Endometrial microvascular endothelial cells (primary cell): ENCODE measurements around the gene TIA1. TPM values are rescaled to one million over a fixed set of nuclear protein-coding genes. Genes with fewer than 3 reads are reported as not detected.
"Not testable (repeated sequence)": the region's sequence is repeated elsewhere in the genome, so short reads cannot be mapped to it uniquely, and the experiment has no call there.

ENCODE experiments used
- in situ Hi-C: cut with HindIII; loops from 2 replicates; pipeline ENCODE4 v1.10.0; 2017; ENCODE audit warnings: low sequenced_read_pairs, low pct_unique_long_range_greater_than_20kb; ENCODE audit errors: inconsistent ontology term
- total RNA-seq: library from RNA; depleted of rRNA; stranded (reverse); fragments of >200 nt; gene quantifications from one replicate; pipeline ENCODE4 v1.2.3, GENCODE V29; 2015; ENCODE audit errors: inconsistent ontology term

TIA1 gene
- total RNA-seq, 1 donor from 2014 or later, result 55.4 TPM

- in situ Hi-C loops, result no loop called here
Measured at GRCh38 chr2:70173520-70173919, 74.9 kb downstream of the TIA1 start.

DNA sequence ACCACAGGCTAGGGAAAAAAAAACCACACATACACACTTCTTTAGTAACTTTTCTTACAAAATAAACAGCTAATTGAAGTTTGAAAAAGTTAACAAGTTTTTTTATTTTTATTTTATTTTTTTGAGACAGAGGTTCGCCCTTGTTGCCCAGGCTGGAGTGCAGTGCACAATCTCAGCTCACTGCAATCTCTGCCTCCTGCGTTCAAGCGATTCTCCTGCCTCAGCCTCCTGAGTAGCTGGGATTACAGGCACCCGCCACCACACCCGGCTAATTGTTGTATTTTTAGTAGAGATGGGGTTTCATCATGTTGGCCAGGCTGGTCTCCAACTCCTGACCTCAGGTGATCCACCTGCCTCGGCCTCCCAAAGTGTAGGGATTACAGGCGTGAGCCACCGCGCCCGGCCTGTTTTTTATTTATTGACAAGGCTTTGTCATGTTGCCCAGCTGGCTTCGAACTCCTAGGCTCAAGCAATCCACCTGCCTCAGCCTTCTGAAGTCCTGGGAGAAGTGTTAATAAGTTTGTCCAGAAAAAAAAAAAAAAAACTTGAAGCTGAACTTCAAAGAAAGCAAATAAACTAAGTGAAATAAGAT lies 78.7 kb downstream of the TIA1 start:
- in situ Hi-C loops, result not testable (repeated sequence)

GRCh38 chr2:70161069-70161534 lies 87.3 kb downstream of the TIA1 start:
- in situ Hi-C loops, result no loop called here

DNA sequence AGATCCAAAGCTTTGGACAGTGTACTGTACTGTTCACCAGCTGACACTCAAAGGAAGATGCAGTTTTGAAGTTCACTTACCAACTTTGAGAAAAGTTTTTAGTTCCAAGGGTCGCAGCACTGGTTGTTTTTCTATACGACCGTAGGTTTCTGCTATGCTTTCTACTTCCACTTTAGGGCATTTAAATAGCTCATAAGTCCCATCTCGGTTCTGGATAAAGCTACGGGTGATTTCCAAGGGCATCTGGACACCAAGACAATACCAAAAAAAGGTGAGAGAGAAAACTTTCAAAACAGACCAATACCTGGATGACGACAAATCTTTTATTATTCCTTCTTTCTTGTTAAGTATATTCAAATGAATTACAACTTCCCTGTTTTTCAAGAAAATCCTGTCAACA lies 87.9 kb downstream of the TIA1 start:
- in situ Hi-C loops, result no loop called here

Other genes starting within 250 kb of the TIA1 start
- 154 TPM for gene PCBP1, start 161.2 kb downstream of the TIA1 start, total RNA-seq
- 13.1 TPM for gene C2orf42, start 57.6 kb downstream of the TIA1 start, total RNA-seq
- gene PCYOX1, start 9.5 kb upstream of the TIA1 start, total RNA-seq, result 27.1 TPM
- gene SNRPG, start 45.1 kb upstream of the TIA1 start, total RNA-seq, result 238 TPM
- gene FAM136A, start 53.4 kb upstream of the TIA1 start, total RNA-seq, result 86.4 TPM